Measurements from ENCODE around the gene SH3BP4.
"Not testable (repeated sequence)": the region's sequence is repeated elsewhere in the genome, so short reads cannot be mapped to it uniquely, and the experiment has no call there.

The SH3BP4 gene

GRCh38 chr2:235011929-235012631 lies 60.3 kb downstream of the SH3BP4 start:
- no peaks in the 10 kb centered on the region for H3K79me2 ChIP-seq (ENCODE audit: low read length)
- no peaks in the 10 kb centered on the region for H3K36me3 ChIP-seq (replicated peaks; ENCODE audit: low read depth, low read length)
- H3K9ac ChIP-seq (ENCODE audit: low read length) = no peak overlapping the region
- TF ChIP-seq CTCF (IDR thresholded peaks at IDR 0.05; ENCODE audit: low read depth, low read length) (no peak), EZH2phosphoT487 (IDR thresholded peaks at IDR 0.05; ENCODE audit: low read depth) (no peak)
- H3K27me3 ChIP-seq (ENCODE audit: low read depth, low read length) = no peaks in the 10 kb centered on the region
- no peak overlapping the region for H3K4me3 ChIP-seq (ENCODE audit: low read length)
- no peak overlapping the region for H3K27ac ChIP-seq (ENCODE audit: low read length)
- no peaks in the 10 kb centered on the region for H3K9me3 ChIP-seq (ENCODE audit: insufficient read depth, low read length)
- H3K4me2 ChIP-seq (ENCODE audit: low read length) = no peak overlapping the region
- H3K4me1 ChIP-seq (ENCODE audit: low read length) = no peaks in the 10 kb centered on the region
- H4K20me1 ChIP-seq (ENCODE audit: insufficient read depth, low read length) = no peaks in the 10 kb centered on the region
- no peak overlapping the region for H2AFZ ChIP-seq (ENCODE audit: low read depth, low read length)

GRCh38 chr2:235017441-235017840 lies 65.6 kb downstream of the SH3BP4 start:
- no peak overlapping the region for H3K9ac ChIP-seq (ENCODE audit: low read length)
- no peak for TF ChIP-seq EZH2phosphoT487 (IDR thresholded peaks at IDR 0.05; ENCODE audit: low read depth)
- TF ChIP-seq CTCF (IDR thresholded peaks at IDR 0.05; ENCODE audit: low read depth, low read length) = no peak
- no peak overlapping the region for H3K4me3 ChIP-seq (ENCODE audit: low read length)
- H3K79me2 ChIP-seq (ENCODE audit: low read length) = no peaks in the 10 kb centered on the region
- no peak overlapping the region for H3K27ac ChIP-seq (ENCODE audit: low read length)
- no peaks in the 10 kb centered on the region for H3K9me3 ChIP-seq (ENCODE audit: insufficient read depth, low read length)
- H3K4me2 ChIP-seq (ENCODE audit: low read length) = no peak overlapping the region
- no peaks in the 10 kb centered on the region for H3K4me1 ChIP-seq (ENCODE audit: low read length)
- H3K27me3 ChIP-seq (ENCODE audit: low read depth, low read length) = no peaks in the 10 kb centered on the region
- H2AFZ ChIP-seq (ENCODE audit: low read depth, low read length) = no peak overlapping the region
- H4K20me1 ChIP-seq (ENCODE audit: insufficient read depth, low read length) = no peaks in the 10 kb centered on the region
- H3K36me3 ChIP-seq (replicated peaks; ENCODE audit: low read depth, low read length) = no peaks in the 10 kb centered on the region

GRCh38 chr2:235018838-235019237 lies 67.0 kb downstream of the SH3BP4 start:
- Histone ChIP-seq H3K4me2 (ENCODE audit: low read length) (no peak overlapping the region), H3K36me3 (replicated peaks; ENCODE audit: low read depth, low read length) (no peaks in the 10 kb centered on the region), H3K9me3 (ENCODE audit: insufficient read depth, low read length) (no peaks in the 10 kb centered on the region), H3K27ac (ENCODE audit: low read length) (no peak overlapping the region), H3K27me3 (ENCODE audit: low read depth, low read length) (no peaks in the 10 kb centered on the region), H3K79me2 (ENCODE audit: low read length) (no peaks in the 10 kb centered on the region), H2AFZ (ENCODE audit: low read depth, low read length) (no peak overlapping the region), H3K9ac (ENCODE audit: low read length) (no peak overlapping the region), H4K20me1 (ENCODE audit: insufficient read depth, low read length) (no peaks in the 10 kb centered on the region), H3K4me1 (ENCODE audit: low read length) (no peaks in the 10 kb centered on the region), H3K4me3 (ENCODE audit: low read length) (no peak overlapping the region)
- TF ChIP-seq EZH2phosphoT487 (IDR thresholded peaks at IDR 0.05; ENCODE audit: low read depth) = no peak
- no peak for TF ChIP-seq CTCF (IDR thresholded peaks at IDR 0.05; ENCODE audit: low read depth, low read length)

GRCh38 chr2:235020141-235020540 lies 68.3 kb downstream of the SH3BP4 start:
- not testable (repeated sequence) for H3K36me3 ChIP-seq (replicated peaks; ENCODE audit: low read depth, low read length); H4K20me1 ChIP-seq (ENCODE audit: insufficient read depth, low read length); H2AFZ ChIP-seq (ENCODE audit: low read depth, low read length); H3K9ac ChIP-seq (ENCODE audit: low read length); H3K4me2 ChIP-seq (ENCODE audit: low read length); H3K79me2 ChIP-seq (ENCODE audit: low read length); H3K9me3 ChIP-seq (ENCODE audit: insufficient read depth, low read length); H3K4me1 ChIP-seq (ENCODE audit: low read length); H3K4me3 ChIP-seq (ENCODE audit: low read length); H3K27ac ChIP-seq (ENCODE audit: low read length); H3K27me3 ChIP-seq (ENCODE audit: low read depth, low read length)
